ENCODE results near the gene MRGPRG. TPM values are rescaled to one million over a fixed set of nuclear protein-coding genes. Genes with fewer than 3 reads are reported as not detected.

The MRGPRG gene
- total RNA-seq, 1 donor from 2014 or later = not detected

DNA sequence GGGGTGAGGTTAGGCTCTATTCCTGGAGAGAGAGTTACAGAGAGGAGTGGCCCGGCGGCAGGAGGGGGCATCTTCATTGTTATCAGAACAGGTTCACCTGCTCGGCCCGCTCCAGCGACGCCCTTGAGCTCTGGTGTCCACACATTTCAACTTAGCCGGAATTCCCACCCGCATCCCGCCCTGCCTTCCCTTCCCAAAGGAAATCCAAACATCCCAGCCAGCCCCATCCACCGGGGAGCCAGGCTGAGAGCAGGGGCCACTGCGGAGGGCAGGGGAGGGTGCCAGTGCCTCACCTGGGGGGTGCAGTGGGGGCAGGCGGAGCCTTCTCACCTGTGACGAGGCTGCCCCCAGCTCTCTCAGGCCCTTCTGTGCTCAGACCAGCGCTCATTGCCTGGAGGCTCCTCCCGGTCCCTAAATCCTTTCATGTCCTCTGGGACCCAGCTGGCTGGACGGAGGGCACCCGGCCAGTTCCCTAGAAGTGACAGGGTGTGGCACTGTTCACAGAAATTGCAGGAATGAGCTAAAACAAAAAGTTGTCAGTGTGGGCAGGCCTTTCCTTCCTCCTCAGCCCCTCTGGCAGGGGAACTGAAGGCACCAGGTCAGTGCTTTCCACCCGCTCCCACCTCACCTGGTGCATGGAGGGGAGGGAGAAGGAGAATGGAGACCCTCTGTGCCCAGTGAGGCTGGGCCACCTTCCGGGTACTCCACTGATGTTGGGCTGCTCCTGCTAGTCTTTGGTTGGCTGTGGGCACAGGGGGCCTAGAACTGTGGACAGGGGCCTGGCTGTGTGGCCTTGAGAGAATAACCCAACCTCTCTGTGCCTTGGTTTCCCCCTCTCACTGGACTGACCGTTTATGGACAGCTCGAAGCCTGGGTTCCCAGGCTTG is 2.2 kb upstream of the MRGPRG start:
- peaks cover 95% of the 10 kb centered on the region for H3K27me3 ChIP-seq (ENCODE audit: low read depth)
- TF ChIP-seq, protein P1, sequence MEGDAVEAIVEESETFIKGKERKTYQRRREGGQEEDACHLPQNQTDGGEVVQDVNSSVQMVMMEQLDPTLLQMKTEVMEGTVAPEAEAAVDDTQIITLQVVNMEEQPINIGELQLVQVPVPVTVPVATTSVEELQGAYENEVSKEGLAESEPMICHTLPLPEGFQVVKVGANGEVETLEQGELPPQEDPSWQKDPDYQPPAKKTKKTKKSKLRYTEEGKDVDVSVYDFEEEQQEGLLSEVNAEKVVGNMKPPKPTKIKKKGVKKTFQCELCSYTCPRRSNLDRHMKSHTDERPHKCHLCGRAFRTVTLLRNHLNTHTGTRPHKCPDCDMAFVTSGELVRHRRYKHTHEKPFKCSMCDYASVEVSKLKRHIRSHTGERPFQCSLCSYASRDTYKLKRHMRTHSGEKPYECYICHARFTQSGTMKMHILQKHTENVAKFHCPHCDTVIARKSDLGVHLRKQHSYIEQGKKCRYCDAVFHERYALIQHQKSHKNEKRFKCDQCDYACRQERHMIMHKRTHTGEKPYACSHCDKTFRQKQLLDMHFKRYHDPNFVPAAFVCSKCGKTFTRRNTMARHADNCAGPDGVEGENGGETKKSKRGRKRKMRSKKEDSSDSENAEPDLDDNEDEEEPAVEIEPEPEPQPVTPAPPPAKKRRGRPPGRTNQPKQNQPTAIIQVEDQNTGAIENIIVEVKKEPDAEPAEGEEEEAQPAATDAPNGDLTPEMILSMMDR (IDR thresholded peaks at IDR 0.05; ENCODE audit: borderline replicate concordance) = no peak
- peaks cover 5% of the 10 kb centered on the region for H3K4me1 ChIP-seq
- peak; percentile 13 for DNase-seq
- H3K9me3 ChIP-seq (replicated peaks) = no peaks in the 10 kb centered on the region
- no peak overlapping the region for H3K4me3 ChIP-seq
- H3K36me3 ChIP-seq = no peaks in the 10 kb centered on the region
- no peak overlapping the region for H3K27ac ChIP-seq (replicated peaks)
- intact Hi-C loops (cut with micrococcal nuclease) = no loop called here

DNA sequence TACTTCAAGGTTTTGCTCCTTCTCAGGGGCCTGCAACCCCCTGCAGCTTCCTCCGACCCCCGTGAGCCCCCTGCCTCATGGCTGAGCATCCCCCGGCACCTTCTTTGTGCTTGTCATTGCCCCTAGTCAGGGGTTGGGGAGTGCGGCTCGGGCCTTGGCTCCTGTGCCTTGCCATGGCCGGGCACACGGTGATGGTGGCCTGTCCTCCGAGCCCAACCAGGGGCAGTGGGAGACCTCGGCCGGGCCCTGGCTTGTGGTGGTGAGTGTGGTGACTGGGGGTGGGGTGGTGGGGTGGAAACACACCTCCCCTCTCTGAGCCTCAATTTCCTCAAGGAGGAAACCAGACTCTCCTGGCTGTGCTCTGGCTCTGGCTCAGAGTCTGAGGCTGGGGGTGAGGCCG is 1.5 kb upstream of the MRGPRG start:
- TF ChIP-seq, protein P1 (IDR thresholded peaks at IDR 0.05; ENCODE audit: borderline replicate concordance) = no peak
- DNase-seq = peak; percentile 6
- Histone ChIP-seq H3K27me3 (ENCODE audit: low read depth) (peaks cover 96% of the 10 kb centered on the region), H3K4me3 (no peak overlapping the region), H3K27ac (replicated peaks) (no peak overlapping the region), H3K4me1 (peaks cover 5% of the 10 kb centered on the region), H3K36me3 (no peaks in the 10 kb centered on the region), H3K9me3 (replicated peaks) (no peaks in the 10 kb centered on the region)
- intact Hi-C loops (cut with micrococcal nuclease) = no loop called here

DNA sequence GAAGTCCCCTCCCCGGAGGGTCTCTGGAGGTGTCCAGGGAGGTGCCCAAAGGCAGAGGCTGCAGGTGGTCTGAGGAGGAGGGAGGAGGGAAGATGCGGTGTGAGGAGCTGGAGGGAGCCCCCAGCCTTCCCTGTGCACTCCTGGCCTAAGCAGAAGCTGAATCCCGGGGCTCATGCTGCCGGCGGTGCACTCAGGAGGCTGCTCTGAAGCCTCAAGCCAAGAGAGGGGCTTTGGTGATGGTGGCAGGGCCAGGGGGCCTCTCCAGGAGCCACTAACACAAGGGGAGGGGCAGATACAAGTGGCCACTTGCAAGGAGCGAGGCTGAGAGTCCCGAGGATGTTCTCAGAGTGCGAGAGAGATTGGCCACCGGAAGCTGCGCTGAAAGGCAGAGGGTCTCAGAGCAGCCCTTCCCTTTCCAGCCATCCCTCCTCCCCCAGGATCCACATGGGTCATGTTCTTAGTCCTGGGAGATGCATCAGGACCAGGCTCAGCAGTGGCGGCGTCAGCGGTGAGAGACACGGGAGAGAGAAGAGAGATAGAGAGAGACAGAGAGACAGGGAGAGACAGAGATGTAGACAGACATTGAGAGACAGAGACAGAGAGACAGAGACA is 774 bp upstream of the MRGPRG start:
- DNase-seq = no peak
- no peak overlapping the region for H3K27ac ChIP-seq (replicated peaks)
- TF ChIP-seq, protein P1 (IDR thresholded peaks at IDR 0.05; ENCODE audit: borderline replicate concordance) = no peak
- no peak overlapping the region for H3K4me3 ChIP-seq
- no peaks in the 10 kb centered on the region for H3K9me3 ChIP-seq (replicated peaks)
- H3K27me3 ChIP-seq (ENCODE audit: low read depth) = peaks cover 93% of the 10 kb centered on the region
- intact Hi-C loops (cut with micrococcal nuclease) = loop anchor here (10.0 kb wide), 3 partner anchors 65 to 185 kb away; no protein-coding TSS in a partner anchor
- no peaks in the 10 kb centered on the region for H3K36me3 ChIP-seq
- peaks cover 5% of the 10 kb centered on the region for H3K4me1 ChIP-seq

DNA sequence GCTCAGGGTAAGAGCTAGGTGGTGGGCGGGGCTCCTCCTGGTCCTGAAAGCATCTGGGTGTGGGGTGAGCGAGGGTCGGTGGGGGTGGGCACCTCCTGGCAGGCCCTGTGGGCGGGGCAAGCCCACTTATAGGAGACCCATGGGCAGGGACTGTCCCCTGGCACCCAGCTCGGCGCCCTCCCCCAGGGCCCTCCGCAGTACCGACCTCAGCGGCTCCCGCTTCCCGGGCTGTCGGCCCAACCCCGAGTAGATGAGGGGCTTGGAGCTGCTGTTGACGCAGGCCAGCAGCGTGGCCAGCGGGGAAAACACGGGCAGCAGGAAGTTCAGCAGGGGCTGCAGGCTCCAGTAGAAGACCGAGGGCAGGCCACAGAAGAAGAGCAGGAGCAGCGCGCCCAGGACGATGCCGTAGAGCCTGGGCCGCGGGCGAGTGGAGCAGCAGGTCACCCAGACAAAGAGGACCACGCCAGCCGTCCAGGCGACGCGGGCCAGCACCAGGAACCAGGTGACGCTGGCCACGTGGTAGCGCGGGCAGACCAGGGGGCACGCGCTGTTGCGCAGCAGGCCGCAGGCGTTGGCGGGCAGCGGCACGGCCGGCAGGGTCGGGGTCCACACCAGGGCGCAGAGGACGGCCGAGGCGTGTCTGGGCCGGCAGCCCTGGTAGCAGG is 663 bp downstream of the MRGPRG start:
- Histone ChIP-seq H3K27ac (replicated peaks) (no peak overlapping the region), H3K36me3 (no peaks in the 10 kb centered on the region), H3K9me3 (replicated peaks) (no peaks in the 10 kb centered on the region), H3K4me3 (no peak overlapping the region), H3K27me3 (ENCODE audit: low read depth) (peaks cover 93% of the 10 kb centered on the region), H3K4me1 (peaks cover 5% of the 10 kb centered on the region)
- peak; percentile 11 for DNase-seq
- TF ChIP-seq, protein P1 (IDR thresholded peaks at IDR 0.05; ENCODE audit: borderline replicate concordance) = no peak
- intact Hi-C loops (cut with micrococcal nuclease) = loop anchor here (10.0 kb wide), 3 partner anchors 63 to 183 kb away; no protein-coding TSS in a partner anchor

DNA sequence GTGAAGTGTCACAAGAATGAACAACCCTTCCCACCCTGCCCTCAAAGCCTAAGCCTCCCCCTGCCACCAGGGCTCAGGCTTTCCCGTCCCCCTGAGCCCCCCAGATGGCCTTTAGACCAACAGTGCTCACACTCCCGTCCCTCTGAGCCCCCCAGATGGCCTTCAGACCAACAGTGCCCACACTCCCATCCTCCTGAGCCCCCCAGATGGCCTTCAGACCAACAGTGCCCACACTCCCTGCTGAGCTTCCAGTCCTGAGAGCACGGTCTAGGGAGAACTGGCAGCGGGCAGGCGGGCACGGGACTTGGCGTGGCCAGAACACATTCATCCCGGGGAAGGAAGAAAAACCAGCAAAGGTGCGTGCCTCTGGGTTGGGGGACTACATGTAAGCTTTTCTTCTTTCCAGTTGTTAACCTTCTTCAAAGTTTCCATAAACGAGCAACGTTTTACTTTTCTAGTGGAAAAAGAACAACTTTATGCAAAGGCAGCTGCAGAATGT is 2.5 kb downstream of the MRGPRG start:
- peak; percentile 3 for DNase-seq
- Histone ChIP-seq H3K9me3 (replicated peaks) (peaks cover 8% of the 10 kb centered on the region), H3K27me3 (ENCODE audit: low read depth) (peaks cover 81% of the 10 kb centered on the region), H3K36me3 (no peaks in the 10 kb centered on the region), H3K4me3 (no peak overlapping the region), H3K27ac (replicated peaks) (no peak overlapping the region), H3K4me1 (peaks cover 5% of the 10 kb centered on the region)
- TF ChIP-seq, protein P1 (IDR thresholded peaks at IDR 0.05; ENCODE audit: borderline replicate concordance) = no peak
- intact Hi-C loops (cut with micrococcal nuclease) = loop anchor here (10.0 kb wide), 3 partner anchors 61 to 181 kb away; no protein-coding TSS in a partner anchor

Data from left ventricle myocardium inferior (tissue), 1 donor.